GM06990 (cell line): ENCODE data around the gene CLRN3.

ENCODE experiments used
- DNase-seq: peaks from one replicate; pipeline ENCODE4 v3.0.0-alpha.2; 2011; ENCODE audit not compliant: insufficient read length; ENCODE audit errors: extremely low read depth
- H3K27me3 ChIP-seq: replicated peaks from 2 replicates; pipeline ENCODE4 v1.6.0; 2011; ENCODE audit warnings: low read length; ENCODE audit not compliant: control insufficient read depth, insufficient read depth
- H3K36me3 ChIP-seq: 2 replicates; pipeline ENCODE4 v1.5.1; 2011; ENCODE audit warnings: low read length; ENCODE audit not compliant: control insufficient read depth, insufficient read depth
- H3K4me3 ChIP-seq: replicated peaks from 2 replicates; pipeline ENCODE4 v1.5.1; 2011; ENCODE audit warnings: low read depth, mild to moderate bottlenecking, control low read depth, low read length
- TF ChIP-seq, protein P1 (sequence below): IDR thresholded peaks from 2 replicates; pipeline ENCODE4 v1.5.1; 2011; ENCODE audit warnings: low read length, control low read depth, mild to moderate bottlenecking, inconsistent platforms; ENCODE audit not compliant: insufficient read depth, poor library complexity, severe bottlenecking

CLRN3 gene

GRCh38 chr10:127935071-127935561 is 42.4 kb upstream of the CLRN3 start:
- H3K36me3 ChIP-seq, result no peaks in the 10 kb centered on the region
- DNase-seq, result no peak
- no peaks in the 10 kb centered on the region; the same call in 1 of the 2 replicates for H3K27me3 ChIP-seq
- TF ChIP-seq, protein P1, sequence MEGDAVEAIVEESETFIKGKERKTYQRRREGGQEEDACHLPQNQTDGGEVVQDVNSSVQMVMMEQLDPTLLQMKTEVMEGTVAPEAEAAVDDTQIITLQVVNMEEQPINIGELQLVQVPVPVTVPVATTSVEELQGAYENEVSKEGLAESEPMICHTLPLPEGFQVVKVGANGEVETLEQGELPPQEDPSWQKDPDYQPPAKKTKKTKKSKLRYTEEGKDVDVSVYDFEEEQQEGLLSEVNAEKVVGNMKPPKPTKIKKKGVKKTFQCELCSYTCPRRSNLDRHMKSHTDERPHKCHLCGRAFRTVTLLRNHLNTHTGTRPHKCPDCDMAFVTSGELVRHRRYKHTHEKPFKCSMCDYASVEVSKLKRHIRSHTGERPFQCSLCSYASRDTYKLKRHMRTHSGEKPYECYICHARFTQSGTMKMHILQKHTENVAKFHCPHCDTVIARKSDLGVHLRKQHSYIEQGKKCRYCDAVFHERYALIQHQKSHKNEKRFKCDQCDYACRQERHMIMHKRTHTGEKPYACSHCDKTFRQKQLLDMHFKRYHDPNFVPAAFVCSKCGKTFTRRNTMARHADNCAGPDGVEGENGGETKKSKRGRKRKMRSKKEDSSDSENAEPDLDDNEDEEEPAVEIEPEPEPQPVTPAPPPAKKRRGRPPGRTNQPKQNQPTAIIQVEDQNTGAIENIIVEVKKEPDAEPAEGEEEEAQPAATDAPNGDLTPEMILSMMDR, result no peak
- no peak overlapping the region for H3K4me3 ChIP-seq

DNA sequence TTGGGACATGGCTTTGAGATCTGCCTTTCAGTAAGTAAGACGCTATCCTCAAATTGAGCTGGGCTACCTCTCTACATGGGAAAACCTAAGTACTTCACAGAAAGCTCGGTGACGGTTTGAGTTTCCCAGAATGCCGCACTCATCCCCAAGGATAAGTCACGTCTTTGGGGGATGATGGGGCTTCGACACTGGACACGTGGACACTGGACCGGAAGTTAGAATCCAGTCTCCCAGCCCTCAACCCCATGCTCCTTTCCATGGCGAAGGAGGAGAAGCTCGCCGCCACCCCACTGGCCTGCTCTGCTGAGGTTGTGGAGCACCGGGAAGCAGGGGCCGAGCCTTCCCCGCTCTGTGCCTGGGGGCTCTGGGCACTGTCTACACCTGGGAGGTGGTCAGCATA is 41.6 kb upstream of the CLRN3 start:
- H3K36me3 ChIP-seq, result no peaks in the 10 kb centered on the region
- DNase-seq, result no peak
- H3K4me3 ChIP-seq, result no peak overlapping the region
- no peaks in the 10 kb centered on the region; the same call in 1 of the 2 replicates for H3K27me3 ChIP-seq
- TF ChIP-seq, protein P1, result no peak

DNA sequence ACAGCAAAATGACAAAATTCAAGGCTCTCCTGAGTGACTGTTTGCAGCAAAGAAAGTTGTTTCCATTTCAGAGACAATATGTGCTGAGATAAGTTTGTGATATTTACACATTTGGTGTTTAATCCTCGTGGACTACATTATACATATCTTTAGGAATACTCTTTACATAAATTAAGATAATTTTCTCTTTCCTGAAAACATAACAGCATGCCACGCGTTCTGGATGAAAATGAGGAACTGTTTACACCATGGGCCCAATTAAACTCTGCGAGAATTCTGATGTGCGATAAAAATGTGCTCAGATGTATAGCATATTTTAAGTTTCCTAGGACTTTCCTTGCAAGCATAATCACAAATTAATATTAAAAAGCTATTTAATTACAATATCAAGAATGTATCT is 40.5 kb upstream of the CLRN3 start:
- H3K4me3 ChIP-seq, result no peak overlapping the region
- no peak for DNase-seq
- TF ChIP-seq, protein P1, result no peak
- no peaks in the 10 kb centered on the region; the same call in 1 of the 2 replicates for H3K27me3 ChIP-seq
- H3K36me3 ChIP-seq, result no peaks in the 10 kb centered on the region

GRCh38 chr10:127932521-127933270 is 40.0 kb upstream of the CLRN3 start:
- H3K36me3 ChIP-seq, result no peaks in the 10 kb centered on the region
- H3K27me3 ChIP-seq, result no peaks in the 10 kb centered on the region; the same call in 1 of the 2 replicates
- DNase-seq, result no peak
- H3K4me3 ChIP-seq, result no peak overlapping the region
- TF ChIP-seq, protein P1, result no peak

DNA sequence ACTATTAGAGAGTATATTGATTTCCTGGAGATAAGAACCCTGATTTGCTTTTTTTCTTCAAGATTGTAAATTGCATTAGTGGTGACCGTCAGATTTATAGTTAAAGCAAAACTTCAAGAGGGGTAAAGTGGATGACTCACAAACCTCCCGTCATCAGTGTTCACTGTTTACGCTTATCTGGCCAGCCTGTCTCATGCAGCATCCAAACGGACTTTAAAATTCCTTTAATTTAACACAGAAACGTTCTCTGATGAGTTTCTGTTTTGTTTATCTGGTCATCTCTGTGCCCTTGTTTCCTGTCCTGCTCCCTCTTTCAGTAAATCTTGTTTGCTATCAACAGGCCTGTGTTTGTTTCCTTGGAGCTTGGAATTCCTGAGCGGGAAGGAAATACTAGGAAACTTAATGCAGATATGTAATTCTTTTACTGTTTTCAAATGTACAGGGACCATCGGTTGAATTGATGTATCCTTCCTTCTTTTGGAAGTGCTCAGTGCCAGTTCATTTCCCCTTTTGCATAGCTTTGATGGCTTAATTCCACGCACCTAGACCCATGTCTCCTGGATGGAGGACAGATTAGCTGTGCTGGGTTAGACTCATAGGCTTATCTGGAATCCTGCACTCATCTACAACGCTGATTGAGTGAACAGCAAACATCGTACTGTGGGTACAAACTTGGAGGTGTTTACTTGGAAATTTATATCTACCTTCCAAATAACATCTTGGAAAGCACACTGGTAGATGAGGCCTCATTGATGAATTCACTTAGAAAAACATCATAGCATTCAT is 35.5 kb upstream of the CLRN3 start:
- TF ChIP-seq, protein P1, result no peak
- H3K4me3 ChIP-seq, result no peak overlapping the region
- H3K36me3 ChIP-seq, result no peaks in the 10 kb centered on the region
- no peak for DNase-seq
- H3K27me3 ChIP-seq, result no peaks in the 10 kb centered on the region
